RWPE2 (cell line): ENCODE results near the gene ACAD11.

Experiments used
- ATAC-seq: fragments of 200-7000 bp; cut with Tn5 transposase; 3 replicates; pipeline ENCODE4 v1.9.1; 2021; ENCODE audit warnings: low read depth
- DNase-seq: peaks from one replicate; pipeline ENCODE4 v3.0.0-alpha.2; 2020; ENCODE audit warnings: low spot score
- H3K27ac ChIP-seq: fragments of 450-650 bp; 2 replicates; pipeline ENCODE4 v1.5.1; 2017; ENCODE audit warnings: mild to moderate bottlenecking; ENCODE audit not compliant: poor library complexity, severe bottlenecking
- H3K27me3 ChIP-seq: fragments of 250-450 bp; sonication (Bioruptor Pico); 2 replicates; pipeline ENCODE4 v1.5.1; 2021; ENCODE audit warnings: mild to moderate bottlenecking, moderate library complexity; ENCODE audit not compliant: insufficient read depth, poor library complexity, severe bottlenecking
- H3K36me3 ChIP-seq: fragments of 250-450 bp; sonication (Bioruptor Pico); 2 replicates; pipeline ENCODE4 v1.5.1; 2020; ENCODE audit warnings: low read depth, mild to moderate bottlenecking, moderate library complexity
- H3K4me1 ChIP-seq: fragments of 250-450 bp; sonication (Bioruptor Pico); 2 replicates; pipeline ENCODE4 v1.5.1; 2021; ENCODE audit warnings: mild to moderate bottlenecking, moderate library complexity; ENCODE audit not compliant: insufficient read depth, poor library complexity, severe bottlenecking
- H3K4me3 ChIP-seq: fragments of 250-450 bp; sonication (Bioruptor Pico); 2 replicates; pipeline ENCODE4 v1.5.1; 2021; ENCODE audit warnings: mild to moderate bottlenecking, moderate library complexity; ENCODE audit not compliant: severe bottlenecking
- H3K9me3 ChIP-seq: fragments of 250-450 bp; sonication (Bioruptor Pico); 2 replicates; pipeline ENCODE4 v1.5.1; 2021; ENCODE audit warnings: mild to moderate bottlenecking, moderate library complexity; ENCODE audit not compliant: severe bottlenecking
- TF ChIP-seq, protein P1 (sequence below): fragments of 450-650 bp; IDR thresholded peaks from one replicate; pipeline ENCODE4 v1.5.1; 2017; ENCODE audit warnings: mild to moderate bottlenecking, moderate library complexity; ENCODE audit not compliant: poor library complexity, severe bottlenecking

The ACAD11 gene

DNA sequence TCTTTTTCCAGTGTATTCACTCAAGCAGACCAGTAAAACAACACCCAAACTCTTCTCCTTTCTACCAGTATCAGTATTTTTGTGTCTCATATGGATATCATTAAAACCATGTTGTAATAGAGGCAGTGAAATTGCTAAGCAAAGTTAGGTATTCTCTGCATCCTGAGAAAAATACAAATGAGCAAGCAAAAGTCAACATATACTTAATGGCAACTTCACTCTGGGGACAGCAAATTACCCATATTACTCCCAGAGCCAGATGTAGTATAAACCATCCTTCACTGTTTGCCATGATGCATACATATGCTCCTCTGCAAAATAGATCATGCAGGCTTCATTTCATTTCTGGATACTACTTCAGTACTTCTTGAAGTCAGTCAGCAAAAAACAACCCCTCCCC lies 22.6 kb upstream of the ACAD11 start:
- Histone ChIP-seq H3K27me3 (no peaks in the 10 kb centered on the region), H3K36me3 (peaks cover 90% of the 10 kb centered on the region), H3K4me1 (no peaks in the 10 kb centered on the region), H3K9me3 (no peaks in the 10 kb centered on the region), H3K4me3 (no peak overlapping the region), H3K27ac (no peak overlapping the region)
- no peak for DNase-seq
- ATAC-seq: no peak
- TF ChIP-seq, protein P1, sequence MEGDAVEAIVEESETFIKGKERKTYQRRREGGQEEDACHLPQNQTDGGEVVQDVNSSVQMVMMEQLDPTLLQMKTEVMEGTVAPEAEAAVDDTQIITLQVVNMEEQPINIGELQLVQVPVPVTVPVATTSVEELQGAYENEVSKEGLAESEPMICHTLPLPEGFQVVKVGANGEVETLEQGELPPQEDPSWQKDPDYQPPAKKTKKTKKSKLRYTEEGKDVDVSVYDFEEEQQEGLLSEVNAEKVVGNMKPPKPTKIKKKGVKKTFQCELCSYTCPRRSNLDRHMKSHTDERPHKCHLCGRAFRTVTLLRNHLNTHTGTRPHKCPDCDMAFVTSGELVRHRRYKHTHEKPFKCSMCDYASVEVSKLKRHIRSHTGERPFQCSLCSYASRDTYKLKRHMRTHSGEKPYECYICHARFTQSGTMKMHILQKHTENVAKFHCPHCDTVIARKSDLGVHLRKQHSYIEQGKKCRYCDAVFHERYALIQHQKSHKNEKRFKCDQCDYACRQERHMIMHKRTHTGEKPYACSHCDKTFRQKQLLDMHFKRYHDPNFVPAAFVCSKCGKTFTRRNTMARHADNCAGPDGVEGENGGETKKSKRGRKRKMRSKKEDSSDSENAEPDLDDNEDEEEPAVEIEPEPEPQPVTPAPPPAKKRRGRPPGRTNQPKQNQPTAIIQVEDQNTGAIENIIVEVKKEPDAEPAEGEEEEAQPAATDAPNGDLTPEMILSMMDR: no peak

DNA sequence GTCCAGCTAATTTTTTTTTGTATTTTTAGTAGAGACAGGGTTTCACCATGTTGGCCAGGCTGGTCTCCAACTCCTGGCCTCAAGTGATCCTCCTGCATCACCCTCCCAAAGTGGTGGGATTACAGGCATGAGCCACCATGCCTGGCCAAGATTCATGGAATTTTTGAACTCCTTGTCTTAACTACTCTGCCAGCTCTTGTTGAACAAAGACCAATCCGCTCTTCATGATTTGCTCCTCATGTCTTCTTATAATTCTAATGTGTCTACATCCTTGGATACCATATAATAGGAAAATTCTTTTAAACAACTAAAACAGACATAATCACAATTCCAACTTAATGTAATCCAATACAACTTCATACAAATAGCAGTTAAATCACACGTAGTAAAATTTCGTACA lies 21.8 kb upstream of the ACAD11 start:
- ATAC-seq (no peak), DNase-seq (no peak)
- Histone ChIP-seq H3K27ac (no peak overlapping the region), H3K4me3 (no peak overlapping the region), H3K36me3 (peaks cover 90% of the 10 kb centered on the region), H3K9me3 (no peaks in the 10 kb centered on the region), H3K4me1 (no peaks in the 10 kb centered on the region), H3K27me3 (no peaks in the 10 kb centered on the region)
- TF ChIP-seq, protein P1: no peak

DNA sequence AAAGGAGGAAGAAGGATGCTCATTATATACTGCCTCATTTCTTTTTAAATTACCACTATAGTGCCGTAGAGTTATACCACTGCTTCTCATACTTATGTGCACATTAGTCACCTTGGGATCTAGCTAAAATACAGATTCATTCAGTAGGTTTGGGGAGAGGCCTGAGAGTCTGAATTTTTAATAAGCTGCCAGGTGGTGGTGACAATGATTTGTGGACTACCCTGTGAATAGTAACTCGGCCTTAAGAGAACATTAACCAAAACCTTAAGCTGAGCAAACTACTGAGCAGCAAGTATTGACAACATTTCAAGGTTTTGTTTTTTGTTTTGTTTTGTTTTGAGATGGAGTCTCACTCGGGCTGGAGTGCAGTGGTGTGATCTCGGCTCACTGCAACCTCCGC lies 20.3 kb upstream of the ACAD11 start:
- Histone ChIP-seq H3K9me3 (no peaks in the 10 kb centered on the region), H3K27ac (no peak overlapping the region), H3K4me3 (no peak overlapping the region), H3K36me3 (peaks cover 90% of the 10 kb centered on the region), H3K4me1 (no peaks in the 10 kb centered on the region), H3K27me3 (no peaks in the 10 kb centered on the region)
- TF ChIP-seq, protein P1: no peak
- no peak for ATAC-seq
- no peak for DNase-seq

DNA sequence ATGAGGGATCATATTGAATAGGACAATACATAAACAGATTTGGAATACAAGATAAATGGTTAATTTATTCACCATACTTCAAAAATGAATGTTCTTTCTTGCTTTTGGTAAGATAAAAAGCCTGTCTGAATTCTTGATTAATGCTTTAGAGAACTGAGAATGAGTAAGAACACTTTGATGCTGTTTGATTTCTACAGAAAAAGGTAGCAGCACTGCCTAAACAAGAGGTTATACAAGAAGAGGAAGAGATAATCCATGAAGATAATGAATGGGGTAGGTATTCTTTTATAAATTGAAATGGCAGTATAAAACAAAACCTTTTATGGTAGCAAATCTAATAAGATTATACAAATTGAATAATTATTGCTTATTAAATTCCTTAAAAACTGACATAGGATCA lies 15.8 kb upstream of the ACAD11 start:
- no peaks in the 10 kb centered on the region for H3K4me1 ChIP-seq
- ATAC-seq: no peak
- peaks cover 97% of the 10 kb centered on the region for H3K36me3 ChIP-seq
- no peak overlapping the region for H3K4me3 ChIP-seq
- no peaks in the 10 kb centered on the region for H3K27me3 ChIP-seq
- H3K27ac ChIP-seq: no peak overlapping the region
- TF ChIP-seq, protein P1: no peak
- H3K9me3 ChIP-seq: no peaks in the 10 kb centered on the region
- no peak for DNase-seq

DNA sequence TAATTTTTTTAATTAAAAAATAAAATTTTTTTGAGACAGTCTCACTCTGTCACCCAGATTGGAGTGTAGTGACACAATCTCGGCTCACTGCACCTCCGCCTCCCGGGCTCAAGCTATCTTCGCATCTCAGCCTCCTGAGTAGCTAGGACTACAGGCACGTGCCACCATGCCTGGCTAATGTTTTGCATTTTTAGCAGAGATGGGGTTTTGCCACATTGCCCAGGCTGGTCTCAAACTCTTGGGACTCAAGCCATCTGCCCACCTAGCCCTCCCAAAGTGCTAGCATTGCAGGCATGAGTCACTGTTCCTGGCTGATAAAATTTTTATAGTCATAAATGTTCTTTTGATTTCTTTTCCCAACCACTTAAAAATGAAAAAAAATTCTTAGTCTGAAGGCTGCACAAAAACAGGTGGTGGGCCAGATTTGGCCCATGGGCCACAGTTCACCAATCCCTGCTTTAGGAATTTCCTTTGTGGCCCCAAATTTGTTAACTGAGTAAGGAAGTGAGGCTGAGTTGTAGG lies 9.7 kb upstream of the ACAD11 start:
- H3K27me3 ChIP-seq: no peaks in the 10 kb centered on the region
- no peaks in the 10 kb centered on the region for H3K9me3 ChIP-seq
- peaks cover 93% of the 10 kb centered on the region for H3K36me3 ChIP-seq
- DNase-seq (no peak), ATAC-seq (no peak)
- H3K4me1 ChIP-seq: no peaks in the 10 kb centered on the region
- no peak overlapping the region for H3K27ac ChIP-seq
- TF ChIP-seq, protein P1: no peak
- no peak overlapping the region for H3K4me3 ChIP-seq
